GM12874 (cell line): ENCODE data around the gene GMPS.

Experiments used
- CTCF ChIP-seq: IDR thresholded peaks from 2 replicates; pipeline ENCODE4 v1.5.1; 2011; ENCODE audit warnings: low read depth, mild to moderate bottlenecking, control low read depth, low read length, moderate library complexity; ENCODE audit not compliant: insufficient read depth

GMPS gene

DNA sequence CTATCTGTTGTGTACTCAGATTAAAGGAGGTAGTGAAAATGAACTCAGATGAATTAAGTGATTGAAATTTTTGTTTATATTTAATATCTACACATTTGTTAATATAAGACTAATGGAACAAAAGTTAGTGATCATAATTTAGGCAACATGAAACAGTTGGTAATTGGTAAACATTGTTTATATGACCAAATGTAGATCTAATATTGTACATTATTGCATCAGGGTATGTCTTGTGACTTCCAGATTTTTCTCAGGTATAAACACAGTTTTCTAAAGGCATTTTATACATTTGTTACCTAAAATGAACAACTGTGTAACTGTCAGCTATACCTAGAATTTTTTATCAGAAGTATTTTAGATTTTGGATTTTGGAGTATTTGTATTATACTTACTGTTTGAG lies 14.8 kb downstream of the GMPS start:
- TF ChIP-seq CTCF = no peak

GRCh38 chr3:155886915-155887314 lies 16.5 kb downstream of the GMPS start:
- TF ChIP-seq CTCF = no peak

DNA sequence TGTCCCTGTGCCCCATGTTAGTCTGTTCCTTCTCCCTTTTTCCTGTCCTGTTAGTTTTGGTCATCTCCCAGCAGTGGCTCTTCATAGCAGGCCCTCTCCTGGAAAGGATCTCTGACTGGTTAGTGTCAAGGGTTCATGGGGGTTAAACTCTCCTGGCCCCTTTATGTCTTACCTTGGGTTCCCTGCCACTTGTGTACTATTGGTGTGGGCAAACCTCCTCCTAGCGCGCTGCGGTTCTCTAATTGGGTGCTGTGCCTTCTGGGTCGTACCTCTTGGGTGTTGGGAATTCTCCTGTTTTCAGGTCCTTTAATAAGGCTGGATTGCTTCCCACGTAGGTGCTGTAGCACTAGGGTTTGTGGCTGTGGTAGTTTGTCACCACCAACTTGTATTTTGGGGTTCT lies 18.8 kb downstream of the GMPS start:
- no peak for TF ChIP-seq CTCF

GRCh38 chr3:155889952-155890351 lies 19.5 kb downstream of the GMPS start:
- TF ChIP-seq CTCF = no peak

DNA sequence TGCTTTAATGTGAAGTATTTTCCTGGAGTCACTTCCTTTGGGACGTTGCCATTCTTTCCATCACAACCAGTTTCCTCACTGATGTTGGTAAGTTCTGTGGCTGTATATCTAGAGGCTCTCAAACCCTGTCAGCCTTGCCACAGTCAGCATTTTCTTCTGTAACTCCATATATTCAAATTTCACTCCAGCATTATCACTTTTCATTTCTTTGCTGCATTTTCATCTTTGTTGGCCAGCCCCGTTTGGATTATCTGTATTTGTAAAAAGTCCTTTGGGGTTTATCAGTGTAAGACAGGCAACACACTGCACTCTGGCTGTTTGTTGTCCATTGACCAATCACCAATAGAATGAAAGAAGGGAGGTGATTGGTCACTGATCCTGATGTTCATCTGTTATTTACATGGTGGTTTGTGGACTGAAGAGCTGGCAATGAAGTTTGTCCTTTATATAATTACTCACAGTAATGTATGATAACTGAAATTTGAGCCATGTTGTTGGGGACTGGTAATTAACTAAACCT lies 20.3 kb downstream of the GMPS start:
- TF ChIP-seq CTCF = no peak

GRCh38 chr3:155891321-155891720 lies 20.9 kb downstream of the GMPS start:
- no peak for TF ChIP-seq CTCF

DNA sequence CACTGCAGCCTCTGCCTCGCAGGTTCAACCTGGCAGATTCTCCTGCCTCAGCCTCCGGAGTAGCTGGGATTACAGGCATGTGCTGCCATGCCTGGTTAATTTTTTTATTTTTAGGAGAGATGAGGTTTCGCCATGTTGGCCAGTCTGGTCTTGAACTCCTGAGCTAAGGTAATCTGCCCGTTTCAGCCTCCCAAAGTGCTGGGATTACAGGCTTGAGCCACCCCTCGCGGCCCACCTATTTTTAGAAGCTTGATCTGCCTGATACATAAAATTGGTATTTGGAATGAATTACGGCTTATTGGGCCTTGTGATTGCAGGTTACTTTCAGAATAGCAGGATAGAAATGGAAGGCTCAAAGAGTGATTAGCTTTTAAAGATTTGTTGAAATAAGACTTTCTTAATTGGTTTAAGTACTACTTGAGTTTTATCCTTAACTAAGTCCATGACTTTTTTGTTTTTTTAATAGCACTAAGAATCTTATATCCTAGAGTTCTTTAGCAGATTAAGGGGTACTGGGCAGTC lies 25.0 kb downstream of the GMPS start:
- TF ChIP-seq CTCF = no peak
